HEK293 (cell line): ENCODE data around the gene BRCA2.
A peak's percentile ranks its signal among the peaks of the same experiment; 100 is the strongest.

Experiments
- CTCF ChIA-PET: fragments of 350-600 bp; formaldehyde crosslinking; extraction: SDS; loops from one replicate; lab custom pipeline; 2021; ENCODE audit warnings: antibody characterized with exemption; lab: Yijun Ruan, JAX
- POLR2A ChIA-PET: fragments of 300-600 bp; formaldehyde crosslinking; extraction: SDS; loops from one replicate; lab custom pipeline; 2020; ENCODE audit warnings: antibody characterized with exemption, inconsistent platforms; lab: Yijun Ruan, JAX
- H3K27ac ChIP-seq: fragments of 200-500 bp; sonication (Bioruptor generic); 2 replicates; pipeline ENCODE4 v1.5.1; 2014; ENCODE audit warnings: low read depth, low read length, control low read depth, inconsistent platforms; ENCODE audit errors: extremely low read depth
- H3K36me3 ChIP-seq, 2 experiments: fragments of 200-500 bp in 1 of 2; sonication (Bioruptor generic) in 1 of 2; 1 replicate in 1 of 2; 2 replicates in 1 of 2; pipeline ENCODE4 v1.5.1; 2014 to 2017; ENCODE audit warnings: inconsistent platforms in 2 of 2, low read length in 2 of 2; ENCODE audit not compliant: control insufficient read depth in 2 of 2, insufficient read depth in 1 of 2
- H3K4me1 ChIP-seq: fragments of 200-500 bp; sonication (Bioruptor generic); 2 replicates; pipeline ENCODE4 v1.5.1; 2014; ENCODE audit warnings: mild to moderate bottlenecking, low read length, inconsistent platforms; ENCODE audit not compliant: control insufficient read depth, insufficient read depth
- H3K4me3 ChIP-seq: 2 replicates; pipeline ENCODE4 v1.5.1; 2011; ENCODE audit warnings: low read depth, mild to moderate bottlenecking, control low read depth, low read length, moderate library complexity
- H3K9me3 ChIP-seq: fragments of 200-500 bp; sonication (Bioruptor generic); 2 replicates; pipeline ENCODE4 v1.5.1; 2014; ENCODE audit warnings: low read depth, low read length, inconsistent platforms; ENCODE audit not compliant: control insufficient read depth, insufficient read depth
- BCL11A ChIP-seq: fragments of 450-650 bp; formaldehyde crosslinking; IDR thresholded peaks from 2 replicates; pipeline ENCODE4 v1.5.1; 2016; ENCODE audit warnings: low read depth, missing biosample characterization, missing genetic modification characterization
- KLF7 ChIP-seq: fragments of 450-650 bp; formaldehyde crosslinking; IDR thresholded peaks from 2 replicates; pipeline ENCODE4 v1.5.1; 2016; ENCODE audit warnings: missing biosample characterization, missing genetic modification characterization, borderline replicate concordance
- ZBTB44 ChIP-seq: fragments of 450-650 bp; IDR thresholded peaks from 2 replicates; pipeline ENCODE4 v1.5.1; 2018; ENCODE audit warnings: missing biosample characterization, mild to moderate bottlenecking, missing genetic modification characterization
- ZEB2 ChIP-seq: fragments of 450-650 bp; formaldehyde crosslinking; IDR thresholded peaks from 2 replicates; pipeline ENCODE4 v1.5.1; 2016; ENCODE audit warnings: missing biosample characterization, missing genetic modification characterization
- ZFP37 ChIP-seq: fragments of 450-650 bp; formaldehyde crosslinking; IDR thresholded peaks from 2 replicates; pipeline ENCODE4 v1.5.1; 2016; ENCODE audit warnings: missing biosample characterization, missing genetic modification characterization
- ZNF112 ChIP-seq: fragments of 450-650 bp; formaldehyde crosslinking; IDR thresholded peaks from 2 replicates; pipeline ENCODE4 v1.5.0; 2017; ENCODE audit warnings: missing biosample characterization, missing genetic modification characterization
- ZNF146 ChIP-seq: fragments of 450-650 bp; formaldehyde crosslinking; IDR thresholded peaks from 2 replicates; pipeline ENCODE4 v1.5.1; 2016; ENCODE audit warnings: missing biosample characterization, missing genetic modification characterization
- ZNF248 ChIP-seq: fragments of 450-650 bp; formaldehyde crosslinking; IDR thresholded peaks from 2 replicates; pipeline ENCODE4 v1.5.1; 2017; ENCODE audit warnings: missing biosample characterization, missing genetic modification characterization
- ZNF274 ChIP-seq, 2 experiments: fragments of 200-500 bp in 1 of 2; fragments of 450-650 bp in 1 of 2; sonication (Bioruptor generic) in 1 of 2; formaldehyde crosslinking in 1 of 2; IDR thresholded peaks; 2 replicates each; pipeline versions ENCODE4 v1.5.1 to v1.6.1; 2014 to 2016; ENCODE audit warnings: borderline replicate concordance in 1 of 2, inconsistent platforms in 1 of 2, low read length in 1 of 2, missing biosample characterization in 1 of 2, missing genetic modification characterization in 1 of 2
- ZNF37A ChIP-seq: fragments of 450-650 bp; IDR thresholded peaks from 2 replicates; pipeline ENCODE4 v1.5.1; 2018; ENCODE audit warnings: missing biosample characterization, missing genetic modification characterization
- ZNF530 ChIP-seq: fragments of 450-650 bp; formaldehyde crosslinking; IDR thresholded peaks from 2 replicates; pipeline ENCODE4 v1.5.1; 2016; ENCODE audit warnings: low read depth, missing biosample characterization, missing genetic modification characterization
- ZNF585B ChIP-seq: fragments of 450-650 bp; formaldehyde crosslinking; IDR thresholded peaks from 2 replicates; pipeline ENCODE4 v1.5.1; 2016; ENCODE audit warnings: missing biosample characterization, missing genetic modification characterization
- ZNF596 ChIP-seq: fragments of 450-650 bp; IDR thresholded peaks from 2 replicates; pipeline ENCODE4 v1.5.0; 2018; ENCODE audit warnings: missing biosample characterization, mild to moderate bottlenecking, missing genetic modification characterization, moderate library complexity
- ZNF660 ChIP-seq: fragments of 450-650 bp; IDR thresholded peaks from 2 replicates; pipeline ENCODE4 v1.5.1; 2018; ENCODE audit warnings: missing biosample characterization, mild to moderate bottlenecking, missing genetic modification characterization
- ZNF704 ChIP-seq: fragments of 450-650 bp; formaldehyde crosslinking; IDR thresholded peaks from 2 replicates; pipeline ENCODE4 v1.5.1; 2016; ENCODE audit warnings: missing biosample characterization, missing genetic modification characterization
- ZNF785 ChIP-seq: fragments of 450-650 bp; formaldehyde crosslinking; IDR thresholded peaks from 2 replicates; pipeline ENCODE4 v1.5.1; 2016; ENCODE audit warnings: missing biosample characterization, missing genetic modification characterization
- ZSCAN5A ChIP-seq: fragments of 450-650 bp; formaldehyde crosslinking; IDR thresholded peaks from 2 replicates; pipeline ENCODE4 v1.5.1; 2016; ENCODE audit warnings: missing biosample characterization, missing genetic modification characterization

Gene BRCA2

GRCh38 chr13:32415019-32415418 is 99.7 kb downstream of the BRCA2 start:
- H3K4me1 ChIP-seq = no peaks in the 10 kb centered on the region
- H3K27ac ChIP-seq = no peak overlapping the region
- ChIA-PET POLR2A (no interaction called here), CTCF (interaction anchor here (0.6 to 1.6 kb wide), 7 partner anchors 9 to 166 kb away, joined by 3 to 7 read pairs (median 3); no protein-coding TSS in a partner anchor)
- H3K36me3 ChIP-seq = no peaks in the 10 kb centered on the region
- TF ChIP-seq ZNF37A (tag by site-specific recombination) = no peak
- no peaks in the 10 kb centered on the region for H3K9me3 ChIP-seq
- H3K4me3 ChIP-seq = no peak overlapping the region

- H3K27ac ChIP-seq = no peak overlapping the region
- no peaks in the 10 kb centered on the region for H3K4me1 ChIP-seq
- ChIA-PET POLR2A (no interaction called here), CTCF (no interaction called here)
- no peaks in the 10 kb centered on the region for H3K9me3 ChIP-seq
- TF ChIP-seq BCL11A (tag by site-specific recombination) = no peak
- TF ChIP-seq ZNF585B (tag by site-specific recombination) = peak; percentile 83
- H3K4me3 ChIP-seq = no peak overlapping the region
- H3K36me3 ChIP-seq = no peaks in the 10 kb centered on the region
Observed at GRCh38 chr13:32417995-32418394, 102.7 kb downstream of the BRCA2 start.

GRCh38 chr13:32419862-32420261 is 104.6 kb downstream of the BRCA2 start:
- CTCF ChIA-PET = no interaction called here
- TF ChIP-seq ZFP37 (tag by site-specific recombination) (no peak), ZNF530 (tag by site-specific recombination) (no peak), ZNF704 (tag by site-specific recombination) (no peak), ZNF660 (tag by site-specific recombination) (no peak), ZBTB44 (tag by site-specific recombination) (no peak), ZNF146 (no peak), ZEB2 (tag by site-specific recombination) (no peak), KLF7 (tag by site-specific recombination) (no peak), ZNF112 (tag by site-specific recombination) (no peak), ZNF274 (IDR thresholded peaks at IDR 0.05; ENCODE audit: low read length) (no peak), ZNF274 (tag by site-specific recombination; IDR thresholded peaks at IDR 0.05; ENCODE audit: borderline replicate concordance) (no peak), ZNF596 (tag by site-specific recombination) (no peak), ZNF785 (tag by site-specific recombination) (no peak), ZSCAN5A (no peak), ZNF248 (tag by site-specific recombination) (no peak)
- Histone ChIP-seq H3K4me3 (no peak overlapping the region), H3K27ac (no peak overlapping the region), H3K9me3 (no peaks in the 10 kb centered on the region), H3K36me3 (no peaks in the 10 kb centered on the region), H3K4me1 (no peaks in the 10 kb centered on the region)
- POLR2A ChIA-PET = no interaction called here
